ENCODE measurements around the gene TYK2. TPM values are rescaled to one million over a fixed set of nuclear protein-coding genes. Genes with fewer than 3 reads are reported as not detected.
A peak's percentile ranks its signal among the peaks of the same experiment; 100 is the strongest.

TYK2 gene
- total RNA-seq, 2 donors from 2014 or later, result 241 to 267 TPM

GRCh38 chr19:10317857-10318462, 62.4 kb downstream of the TYK2 start:
- ATAC-seq, result no peak

GRCh38 chr19:10317045-10317856, 63.1 kb downstream of the TYK2 start:
- no peaks in the 10 kb centered on the region for H3K9me3 ChIP-seq (ENCODE audit: control insufficient read depth, low read length, poor library complexity, severe bottlenecking)
- Mint-ChIP-seq H3K27me3 (no peaks in the 10 kb centered on the region), H3K4me1 (peaks cover 20% of the 10 kb centered on the region), H3K27ac (peak overlapping the region; percentile 92), H3K36me3 (ENCODE audit: low read depth) (peaks cover 10% of the 10 kb centered on the region), H3K4me3 (no peak overlapping the region)
- DNase-seq (no peak), ATAC-seq (no peak)

More at GRCh38 chr19:10317857-10318462, 62.4 kb downstream of the TYK2 start:
- Mint-ChIP-seq H3K36me3 (ENCODE audit: low read depth) (peaks cover 10% of the 10 kb centered on the region), H3K4me1 (peaks cover 20% of the 10 kb centered on the region), H3K27ac (no peak overlapping the region), H3K4me3 (no peak overlapping the region), H3K27me3 (no peaks in the 10 kb centered on the region)
- no peak for DNase-seq
- no peaks in the 10 kb centered on the region for H3K9me3 ChIP-seq (ENCODE audit: control insufficient read depth, low read length, poor library complexity, severe bottlenecking)

- no peak for DNase-seq
- H3K27me3 Mint-ChIP-seq, result no peaks in the 10 kb centered on the region
- H3K27ac Mint-ChIP-seq, result peak overlapping the region; percentile 92
- no peak for ATAC-seq
- H3K4me3 Mint-ChIP-seq, result peak overlapping the region; percentile 92
- peaks cover 15% of the 10 kb centered on the region for H3K4me1 Mint-ChIP-seq
- peaks cover 6% of the 10 kb centered on the region for H3K36me3 Mint-ChIP-seq (ENCODE audit: low read depth)
- no peaks in the 10 kb centered on the region for H3K9me3 ChIP-seq (ENCODE audit: control insufficient read depth, low read length, poor library complexity, severe bottlenecking)
Measured at GRCh38 chr19:10316229-10317044, 63.9 kb downstream of the TYK2 start.

GRCh38 chr19:10315335-10316214, 64.8 kb downstream of the TYK2 start, which contains the start of gene FDX2:
FDX2 (minus strand) TSS chr19:10316015; CDS start chr19:10315996, 19 bp downstream.
- H3K4me3 Mint-ChIP-seq, result peak within 1 kb of the TSS; percentile 92
- DNase-seq, result peak; percentile 87 to 92 (median 89)
- peak; percentile 89 for ATAC-seq
- H3K27me3 Mint-ChIP-seq, result no peaks in the 10 kb centered on the region
- peaks cover 15% of the 10 kb centered on the region for H3K4me1 Mint-ChIP-seq
- peak within 1 kb of the TSS; percentile 92 for H3K27ac Mint-ChIP-seq
- H3K36me3 Mint-ChIP-seq (ENCODE audit: low read depth), result peaks cover 6% of the 10 kb centered on the region
- H3K9me3 ChIP-seq (ENCODE audit: control insufficient read depth, low read length, poor library complexity, severe bottlenecking), result no peaks in the 10 kb centered on the region

- no peaks in the 10 kb centered on the region for H3K27me3 Mint-ChIP-seq
- DNase-seq (no peak), ATAC-seq (no peak)
- peaks cover 2% of the 10 kb centered on the region for H3K36me3 Mint-ChIP-seq (ENCODE audit: low read depth)
- no peak within 1 kb of the TSS for H3K4me3 Mint-ChIP-seq
- H3K9me3 ChIP-seq (ENCODE audit: control insufficient read depth, low read length, poor library complexity, severe bottlenecking), result no peaks in the 10 kb centered on the region
- H3K27ac Mint-ChIP-seq, result no peak within 1 kb of the TSS
- peaks cover 1% of the 10 kb centered on the region for H3K4me1 Mint-ChIP-seq
Measured at GRCh38 chr19:10309423-10309822, 70.9 kb downstream of the TYK2 start, which contains the start of gene ZGLP1. ZGLP1 (minus strand) TSS chr19:10309815.

GRCh38 chr19:10306327-10306726, 74.0 kb downstream of the TYK2 start:
- DNase-seq, result no peak
- no peaks in the 10 kb centered on the region for H3K9me3 ChIP-seq (ENCODE audit: control insufficient read depth, low read length, poor library complexity, severe bottlenecking)

GRCh38 chr19:10305139-10305806, 75.1 kb downstream of the TYK2 start:
- H3K4me1 Mint-ChIP-seq, result peaks cover 5% of the 10 kb centered on the region
- ATAC-seq (no peak), DNase-seq (no peak)
- no peak overlapping the region for H3K27ac Mint-ChIP-seq
- H3K36me3 Mint-ChIP-seq (ENCODE audit: low read depth), result no peaks in the 10 kb centered on the region
- no peaks in the 10 kb centered on the region for H3K9me3 ChIP-seq (ENCODE audit: control insufficient read depth, low read length, poor library complexity, severe bottlenecking)
- no peak overlapping the region for H3K4me3 Mint-ChIP-seq
- H3K27me3 Mint-ChIP-seq, result no peaks in the 10 kb centered on the region

More at GRCh38 chr19:10306327-10306726, 74.0 kb downstream of the TYK2 start:
- no peak overlapping the region for H3K27ac Mint-ChIP-seq
- ATAC-seq, result no peak
- no peaks in the 10 kb centered on the region for H3K27me3 Mint-ChIP-seq
- no peaks in the 10 kb centered on the region for H3K36me3 Mint-ChIP-seq (ENCODE audit: low read depth)
- H3K4me3 Mint-ChIP-seq, result no peak overlapping the region
- H3K4me1 Mint-ChIP-seq, result peaks cover 5% of the 10 kb centered on the region

Other genes starting within 250 kb of the TYK2 start
- 100 to 1,000 TPM; 204 to 229 TPM for gene DNMT1, start 185.6 kb downstream of the TYK2 start, total RNA-seq
- gene S1PR2, start 149.2 kb downstream of the TYK2 start, total RNA-seq, result 10 to 100 TPM; 14.2 to 18.1 TPM
- gene MRPL4, start 128.4 kb downstream of the TYK2 start, total RNA-seq, result 10 to 100 TPM; 33.8 to 44.2 TPM
- gene ICAM1, start 109.5 kb downstream of the TYK2 start, total RNA-seq, result 10 to 100 TPM; 18.7 to 28.1 TPM
- gene ICAM4, start 93.6 kb downstream of the TYK2 start, total RNA-seq, result 1 to 10 TPM in 1 of 2 donors, under 1 TPM in 1; 0.94 to 1.6 TPM
- under 1 TPM; 0.10 to 0.25 TPM for gene ICAM5, start 90.6 kb downstream of the TYK2 start, total RNA-seq
- 1 to 10 TPM; 1.1 to 2.4 TPM for gene ZGLP1, start 70.8 kb downstream of the TYK2 start, total RNA-seq
- 1 to 10 TPM; 3.3 to 5.9 TPM for gene FDX2, start 64.6 kb downstream of the TYK2 start, total RNA-seq
- gene RAVER1, start 47.0 kb downstream of the TYK2 start, total RNA-seq, result 10 to 100 TPM; 40.2 to 49.8 TPM
- 100 to 1,000 TPM; 227 to 251 TPM for gene ICAM3, start 40.9 kb downstream of the TYK2 start, total RNA-seq
- gene CDC37, start 23.0 kb upstream of the TYK2 start, total RNA-seq, result 100 to 1,000 TPM; 198 to 207 TPM
- gene PDE4A, start 40.0 kb upstream of the TYK2 start, total RNA-seq, result 1 to 10 TPM; 5.7 to 9.5 TPM
- 10 to 100 TPM; 13.7 to 27.3 TPM for gene KEAP1, start 122.8 kb upstream of the TYK2 start, total RNA-seq
- gene S1PR5, start 136.9 kb upstream of the TYK2 start, total RNA-seq, result 1 to 10 TPM in 1 of 2 donors, under 1 TPM in 1; 0.50 to 1.3 TPM
- 10 to 100 TPM; 70.6 to 70.7 TPM for gene ATG4D, start 163.3 kb upstream of the TYK2 start, total RNA-seq
- 10 to 100 TPM; 33.9 to 43.7 TPM for gene KRI1, start 185.4 kb upstream of the TYK2 start, total RNA-seq
- gene CDKN2D, start 188.4 kb upstream of the TYK2 start, total RNA-seq, result 10 to 100 TPM; 71.0 to 83.3 TPM
- 1 to 10 TPM in 1 of 2 donors, not detected in 1; 2.0 TPM for gene AP1M2, start 206.7 kb upstream of the TYK2 start, total RNA-seq
- gene SLC44A2, start 245.0 kb upstream of the TYK2 start, total RNA-seq, result 100 to 1,000 TPM; 186 to 200 TPM

Data from T-helper 17 cell (primary cell).